ENCODE results near the gene GMPR.

GMPR gene

DNA sequence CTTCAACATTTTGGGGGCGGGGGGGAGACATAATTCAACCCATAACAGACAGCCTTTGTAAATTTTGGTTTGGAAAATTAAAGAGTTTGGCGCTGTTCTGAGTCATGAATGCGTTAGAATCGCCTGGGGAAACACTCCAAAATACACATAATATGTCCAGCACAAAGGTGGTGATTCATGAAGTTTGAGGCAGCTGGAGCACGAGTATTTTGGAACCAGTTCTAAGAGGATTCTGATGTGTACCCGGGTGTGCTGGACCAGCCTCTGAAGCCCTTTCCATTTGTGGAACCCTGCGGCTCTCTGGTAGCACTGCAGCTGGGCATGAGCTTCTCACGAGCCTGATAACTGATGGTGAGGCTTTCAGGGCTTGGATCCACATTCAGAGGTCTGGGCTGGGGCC is 4.7 kb downstream of the GMPR start:
- Mint-ChIP-seq H3K4me1 (peaks cover 9% of the 10 kb centered on the region), H3K4me3 (no peak overlapping the region), H3K9me3 (no peaks in the 10 kb centered on the region), H3K36me3 (ENCODE audit: insufficient read depth) (peaks cover 4% of the 10 kb centered on the region), H3K27ac (ENCODE audit: low read depth) (no peak overlapping the region), H3K27me3 (peaks cover 32% of the 10 kb centered on the region)
- DNase-seq (ENCODE audit: low spot score in 2 of 2) (no peak), ATAC-seq (replicated peaks; ENCODE audit: extremely low read depth, poor library complexity, severe bottlenecking) (no peak)

DNA sequence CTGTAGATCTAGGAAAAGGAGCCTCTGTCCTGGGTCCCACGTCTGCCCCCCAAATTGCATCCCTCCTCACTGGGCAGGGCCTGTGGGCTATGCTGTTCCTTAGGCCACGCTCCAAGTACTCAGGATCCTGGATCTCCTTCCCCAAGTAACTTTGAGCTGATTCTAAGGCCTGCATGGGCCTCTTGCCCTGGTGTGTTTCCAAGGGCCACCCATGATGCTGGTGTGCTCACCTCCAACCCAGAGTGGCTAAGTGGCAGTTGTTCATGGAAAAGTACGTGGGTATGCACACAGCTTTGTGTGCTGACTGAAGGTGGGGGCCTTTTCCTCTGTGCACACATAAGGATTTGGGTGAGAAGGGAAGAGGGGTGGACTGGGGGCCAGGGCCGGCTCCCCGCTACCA is 5.3 kb downstream of the GMPR start:
- Mint-ChIP-seq H3K4me1 (peaks cover 7% of the 10 kb centered on the region), H3K27me3 (peaks cover 32% of the 10 kb centered on the region), H3K36me3 (ENCODE audit: insufficient read depth) (peaks cover 2% of the 10 kb centered on the region), H3K9me3 (no peaks in the 10 kb centered on the region), H3K27ac (ENCODE audit: low read depth) (no peak overlapping the region), H3K4me3 (no peak overlapping the region)
- ATAC-seq (replicated peaks; ENCODE audit: extremely low read depth, poor library complexity, severe bottlenecking) (no peak), DNase-seq (ENCODE audit: low spot score in 2 of 2) (no peak)

GRCh38 chr6:16244446-16244845 is 6.1 kb downstream of the GMPR start:
- H3K4me3 Mint-ChIP-seq, result no peak overlapping the region
- no peak for ATAC-seq (replicated peaks; ENCODE audit: extremely low read depth, poor library complexity, severe bottlenecking)
- H3K9me3 Mint-ChIP-seq, result no peaks in the 10 kb centered on the region
- peaks cover 25% of the 10 kb centered on the region for H3K27me3 Mint-ChIP-seq
- no peak for DNase-seq (ENCODE audit: low spot score in 2 of 2)
- H3K27ac Mint-ChIP-seq (ENCODE audit: low read depth), result no peak overlapping the region
- H3K36me3 Mint-ChIP-seq (ENCODE audit: insufficient read depth), result no peaks in the 10 kb centered on the region
- no peaks in the 10 kb centered on the region for H3K4me1 Mint-ChIP-seq

DNA sequence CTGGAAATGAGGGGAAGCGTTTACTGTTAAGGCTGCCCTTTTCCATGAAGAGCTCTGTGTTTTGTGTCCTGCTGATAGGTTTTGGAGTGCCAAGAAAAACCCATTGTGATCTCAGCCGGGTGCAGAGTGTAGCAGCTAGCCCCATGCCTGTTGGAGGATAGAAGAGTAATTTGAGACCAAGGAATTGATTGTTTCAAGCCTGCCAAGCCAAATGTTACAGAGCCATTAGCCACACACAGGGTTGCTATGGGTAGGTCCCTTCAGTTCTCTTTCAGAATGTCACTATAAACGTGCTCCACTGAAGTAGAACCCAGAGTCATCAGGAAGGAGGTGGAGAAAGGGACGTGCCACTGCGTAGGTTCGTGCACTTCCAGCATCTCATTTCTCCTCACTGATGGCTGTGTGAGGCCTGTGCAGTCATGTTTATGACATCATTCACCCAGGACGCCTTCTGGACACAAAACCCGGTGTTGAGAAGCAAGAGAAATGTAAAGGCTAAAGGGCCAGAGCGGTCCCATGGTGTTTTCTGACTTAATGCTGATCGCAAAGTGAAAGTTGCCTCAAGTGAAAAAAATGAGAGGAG is 6.6 kb downstream of the GMPR start:
- DNase-seq (ENCODE audit: low spot score in 2 of 2) (no peak), ATAC-seq (replicated peaks; ENCODE audit: extremely low read depth, poor library complexity, severe bottlenecking) (no peak)
- Mint-ChIP-seq H3K36me3 (ENCODE audit: insufficient read depth) (no peaks in the 10 kb centered on the region), H3K4me3 (no peak overlapping the region), H3K27me3 (peaks cover 20% of the 10 kb centered on the region), H3K27ac (ENCODE audit: low read depth) (no peak overlapping the region), H3K4me1 (no peaks in the 10 kb centered on the region), H3K9me3 (no peaks in the 10 kb centered on the region)

DNA sequence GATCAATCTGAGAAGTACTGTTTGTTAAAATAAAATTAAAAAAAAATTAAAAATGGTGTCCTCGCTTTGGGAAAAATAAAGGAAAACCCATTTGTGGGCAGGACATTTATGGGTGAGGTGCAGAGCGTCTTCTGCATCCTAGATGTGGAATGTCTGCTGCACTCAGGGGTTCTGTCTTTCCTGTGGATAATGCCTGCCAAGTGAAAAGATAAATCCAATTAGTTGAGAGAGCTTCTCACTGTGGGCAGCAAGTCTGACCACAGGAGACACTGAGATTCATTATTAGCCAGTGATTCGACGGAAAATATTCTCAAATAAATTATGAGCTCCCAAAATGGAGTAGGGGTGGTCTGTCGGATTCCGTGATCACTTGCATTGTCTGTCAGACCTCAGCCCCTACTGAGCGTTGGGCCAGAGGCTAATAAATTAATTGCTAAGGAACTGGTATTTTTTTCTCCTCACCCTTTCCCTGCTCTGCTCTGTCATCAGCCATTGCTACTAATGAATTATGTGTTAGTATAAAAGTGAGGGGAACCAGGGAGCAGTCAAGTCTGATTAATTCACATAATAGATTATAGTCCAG is 10.0 kb downstream of the GMPR start:
- H3K4me3 Mint-ChIP-seq, result no peak overlapping the region
- H3K9me3 Mint-ChIP-seq, result no peaks in the 10 kb centered on the region
- H3K27me3 Mint-ChIP-seq, result peaks cover 19% of the 10 kb centered on the region
- H3K27ac Mint-ChIP-seq (ENCODE audit: low read depth), result no peak overlapping the region
- H3K4me1 Mint-ChIP-seq, result peaks cover 11% of the 10 kb centered on the region
- DNase-seq (ENCODE audit: low spot score in 2 of 2) (no peak), ATAC-seq (replicated peaks; ENCODE audit: extremely low read depth, poor library complexity, severe bottlenecking) (no peak)
- H3K36me3 Mint-ChIP-seq (ENCODE audit: insufficient read depth), result no peaks in the 10 kb centered on the region

DNA sequence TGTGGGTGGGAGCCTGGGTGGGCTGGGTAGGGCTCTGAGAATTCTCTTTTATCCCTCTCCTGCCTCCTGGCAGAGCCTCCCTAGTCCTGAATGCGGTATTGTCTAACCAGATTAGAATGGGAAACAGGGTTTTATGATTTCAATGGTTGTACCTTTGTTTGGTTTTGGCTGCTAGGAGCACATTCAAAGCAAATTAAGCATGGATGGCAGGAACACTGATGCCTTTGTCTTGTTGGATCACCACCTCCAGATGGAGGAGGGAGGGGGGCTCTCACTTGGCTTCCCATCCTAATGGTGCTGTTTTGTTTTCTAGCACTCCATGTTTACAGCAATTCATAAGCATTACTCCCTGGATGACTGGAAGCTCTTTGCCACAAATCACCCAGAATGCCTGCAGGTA is 11.6 kb downstream of the GMPR start:
- Mint-ChIP-seq H3K4me3 (no peak overlapping the region), H3K27me3 (peaks cover 19% of the 10 kb centered on the region), H3K36me3 (ENCODE audit: insufficient read depth) (no peaks in the 10 kb centered on the region), H3K9me3 (no peaks in the 10 kb centered on the region), H3K27ac (ENCODE audit: low read depth) (no peak overlapping the region), H3K4me1 (peaks cover 13% of the 10 kb centered on the region)
- no peak for DNase-seq (ENCODE audit: low spot score in 2 of 2)
- no peak for ATAC-seq (replicated peaks; ENCODE audit: extremely low read depth, poor library complexity, severe bottlenecking)

DNA sequence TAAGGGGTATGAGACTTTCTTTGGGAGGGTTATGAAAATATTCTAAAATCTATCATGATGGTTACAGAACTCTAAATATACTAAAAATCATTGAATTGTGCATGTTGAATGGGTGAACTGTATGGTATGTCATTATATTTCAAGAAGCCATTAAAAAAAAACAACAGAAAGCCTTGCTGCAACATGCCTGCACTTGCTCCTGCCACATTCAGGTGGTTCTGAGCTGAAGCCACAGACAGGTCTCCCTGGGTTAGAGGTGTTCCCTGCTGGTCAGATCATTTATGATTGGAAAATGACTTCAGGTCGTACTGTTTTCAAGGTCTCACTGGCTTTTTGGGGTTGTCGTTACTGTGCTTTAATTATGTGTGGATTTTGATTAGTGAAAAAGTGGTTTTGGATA is 13.3 kb downstream of the GMPR start:
- Mint-ChIP-seq H3K4me1 (peaks cover 13% of the 10 kb centered on the region), H3K27ac (ENCODE audit: low read depth) (no peak overlapping the region), H3K4me3 (no peak overlapping the region), H3K9me3 (no peaks in the 10 kb centered on the region), H3K27me3 (peaks cover 5% of the 10 kb centered on the region), H3K36me3 (ENCODE audit: insufficient read depth) (no peaks in the 10 kb centered on the region)
- ATAC-seq (replicated peaks; ENCODE audit: extremely low read depth, poor library complexity, severe bottlenecking) (no peak), DNase-seq (ENCODE audit: low spot score in 2 of 2) (no peak)

GRCh38 chr6:16252686-16253299 is 14.4 kb downstream of the GMPR start:
- Mint-ChIP-seq H3K9me3 (no peaks in the 10 kb centered on the region), H3K27ac (ENCODE audit: low read depth) (no peak overlapping the region), H3K27me3 (no peaks in the 10 kb centered on the region), H3K4me3 (no peak overlapping the region), H3K36me3 (ENCODE audit: insufficient read depth) (no peaks in the 10 kb centered on the region), H3K4me1 (peaks cover 13% of the 10 kb centered on the region)
- peak; percentile 83 for ATAC-seq (replicated peaks; ENCODE audit: extremely low read depth, poor library complexity, severe bottlenecking)
- no peak for DNase-seq (ENCODE audit: low spot score in 2 of 2)

DNA sequence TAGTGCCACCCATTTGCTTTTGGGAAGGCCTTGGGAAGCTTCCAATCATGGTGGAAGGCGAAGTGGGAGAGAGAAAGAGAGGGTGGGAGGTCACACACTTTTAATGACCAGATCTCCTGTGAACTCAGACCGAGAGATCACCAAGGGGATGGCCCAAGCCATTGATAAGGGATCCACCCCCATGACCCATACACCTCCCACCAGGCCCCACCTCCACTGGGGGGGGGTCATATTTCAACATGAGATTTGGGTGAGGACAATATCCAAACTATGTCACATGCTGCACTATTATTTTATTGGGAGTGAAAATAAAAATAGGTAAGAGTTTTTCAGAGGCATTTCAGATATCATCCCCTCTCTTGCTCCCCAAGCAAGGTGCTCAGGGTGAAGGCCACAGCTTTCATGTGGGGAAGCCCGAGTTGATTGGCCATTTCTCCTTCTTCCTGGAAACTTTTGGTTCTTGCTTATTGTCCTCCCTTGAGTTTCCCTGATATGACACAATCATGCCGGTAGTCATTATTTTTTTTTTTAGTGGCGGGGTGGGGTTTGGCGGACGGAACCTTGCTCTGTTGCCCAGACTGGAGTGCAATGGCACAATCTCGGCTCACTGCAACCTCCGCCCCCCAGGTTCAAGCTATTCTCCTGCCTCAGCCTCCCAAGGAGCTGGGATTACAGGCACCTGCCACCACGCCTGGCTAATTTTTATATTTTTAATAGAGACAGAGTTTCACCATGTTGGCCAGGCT is 15.2 kb downstream of the GMPR start:
- no peak overlapping the region for H3K4me3 Mint-ChIP-seq
- ATAC-seq (replicated peaks; ENCODE audit: extremely low read depth, poor library complexity, severe bottlenecking) (no peak), DNase-seq (ENCODE audit: low spot score in 2 of 2) (no peak)
- no peaks in the 10 kb centered on the region for H3K36me3 Mint-ChIP-seq (ENCODE audit: insufficient read depth)
- H3K27ac Mint-ChIP-seq (ENCODE audit: low read depth), result no peak overlapping the region
- H3K4me1 Mint-ChIP-seq, result peaks cover 13% of the 10 kb centered on the region
- no peaks in the 10 kb centered on the region for H3K9me3 Mint-ChIP-seq
- no peaks in the 10 kb centered on the region for H3K27me3 Mint-ChIP-seq

DNA sequence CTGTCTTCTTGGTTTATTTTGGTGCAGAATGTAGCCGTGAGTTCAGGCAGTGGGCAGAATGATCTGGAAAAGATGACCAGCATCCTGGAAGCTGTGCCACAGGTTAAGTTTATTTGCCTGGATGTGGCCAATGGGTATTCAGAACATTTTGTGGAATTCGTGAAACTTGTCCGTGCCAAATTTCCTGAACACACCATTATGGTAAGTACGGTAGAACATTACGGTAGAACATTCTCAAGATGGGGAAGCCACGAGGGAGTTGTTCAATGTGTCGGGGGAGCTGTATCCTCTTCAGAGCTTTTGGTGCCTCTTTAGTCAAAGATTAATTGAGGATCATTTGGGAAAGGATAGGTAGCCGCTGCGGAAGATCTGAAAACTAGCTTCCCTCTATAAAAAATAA is 16.1 kb downstream of the GMPR start:
- H3K36me3 Mint-ChIP-seq (ENCODE audit: insufficient read depth), result no peaks in the 10 kb centered on the region
- H3K4me3 Mint-ChIP-seq, result no peak overlapping the region
- H3K27me3 Mint-ChIP-seq, result no peaks in the 10 kb centered on the region
- H3K9me3 Mint-ChIP-seq, result no peaks in the 10 kb centered on the region
- ATAC-seq (replicated peaks; ENCODE audit: extremely low read depth, poor library complexity, severe bottlenecking) (no peak), DNase-seq (ENCODE audit: low spot score in 2 of 2) (no peak)
- H3K4me1 Mint-ChIP-seq, result peaks cover 13% of the 10 kb centered on the region
- no peak overlapping the region for H3K27ac Mint-ChIP-seq (ENCODE audit: low read depth)

DNA sequence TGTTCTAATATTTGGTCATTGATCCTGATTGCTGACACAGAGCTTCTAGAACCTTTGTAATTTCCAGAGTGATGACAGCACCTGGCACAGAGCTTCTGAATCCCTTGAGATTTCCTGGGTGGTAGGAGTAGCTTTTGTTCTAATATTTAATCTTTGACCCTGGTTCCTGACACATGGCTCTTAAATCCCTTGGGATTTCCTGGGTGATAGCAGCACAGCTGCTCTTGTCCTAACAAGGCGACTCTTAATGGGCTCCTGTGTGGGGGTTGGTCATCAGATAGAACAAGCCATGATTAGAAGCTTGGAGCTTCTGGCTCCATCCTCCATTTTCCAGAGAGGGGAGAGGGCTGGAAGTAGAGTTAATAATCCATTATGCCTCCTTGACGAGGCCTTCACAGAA is 18.4 kb downstream of the GMPR start:
- Mint-ChIP-seq H3K27me3 (no peaks in the 10 kb centered on the region), H3K36me3 (ENCODE audit: insufficient read depth) (no peaks in the 10 kb centered on the region), H3K4me3 (no peak overlapping the region), H3K4me1 (peaks cover 13% of the 10 kb centered on the region), H3K9me3 (no peaks in the 10 kb centered on the region), H3K27ac (ENCODE audit: low read depth) (no peak overlapping the region)
- no peak for DNase-seq (ENCODE audit: low spot score in 2 of 2)
- no peak for ATAC-seq (replicated peaks; ENCODE audit: extremely low read depth, poor library complexity, severe bottlenecking)

DNA sequence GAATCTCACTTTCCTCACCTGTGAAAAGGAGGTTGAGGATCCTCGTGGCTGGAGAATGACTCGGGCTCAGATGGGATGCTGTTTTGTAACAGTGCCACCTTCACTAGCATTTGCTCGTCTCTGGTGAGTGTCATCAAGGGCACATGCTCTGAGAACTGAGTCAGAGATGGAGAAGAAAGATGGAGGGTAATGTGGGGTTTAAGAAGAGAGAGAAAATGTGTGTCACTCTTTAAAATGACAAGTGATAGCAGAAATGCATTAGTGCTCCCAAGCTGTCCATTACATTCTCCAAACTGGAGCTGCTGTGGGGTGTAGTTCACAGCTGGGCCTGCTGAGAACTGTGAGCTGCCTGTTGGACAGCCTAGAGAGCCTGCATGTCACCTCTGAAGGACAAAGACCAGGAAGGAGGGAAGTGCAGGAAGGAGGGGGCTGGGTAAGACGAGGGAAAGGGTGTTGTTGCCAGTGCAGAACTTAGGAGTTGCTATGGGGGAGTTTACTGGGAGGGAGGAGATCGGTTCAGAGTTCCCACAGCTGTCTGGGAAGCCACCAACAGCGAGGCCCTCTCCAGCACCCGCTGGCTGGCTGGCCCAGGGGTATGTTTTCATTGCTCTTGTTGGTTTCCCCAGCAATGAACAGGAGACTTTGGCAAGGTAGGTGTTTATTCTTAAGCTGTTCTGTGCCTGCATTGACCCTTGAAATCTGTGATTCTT is 19.8 kb downstream of the GMPR start:
- Mint-ChIP-seq H3K4me1 (peaks cover 3% of the 10 kb centered on the region), H3K4me3 (no peak overlapping the region), H3K9me3 (no peaks in the 10 kb centered on the region), H3K27me3 (no peaks in the 10 kb centered on the region), H3K36me3 (ENCODE audit: insufficient read depth) (no peaks in the 10 kb centered on the region), H3K27ac (ENCODE audit: low read depth) (no peak overlapping the region)
- DNase-seq (ENCODE audit: low spot score in 2 of 2) (no peak), ATAC-seq (replicated peaks; ENCODE audit: extremely low read depth, poor library complexity, severe bottlenecking) (no peak)
